OCI-LY1 (cell line): ENCODE data around the gene MRPL52.
A peak's percentile ranks its signal among the peaks of the same experiment; 100 is the strongest.

Source experiments
- CTCF ChIP-seq: fragments of 200-600 bp; sonication (generic), shearing (Covaris generic); IDR thresholded peaks from 2 replicates; pipeline ENCODE4 v1.5.1; 2017; ENCODE audit warnings: mild to moderate bottlenecking, antibody characterized with exemption, low read length, moderate library complexity, mixed read lengths
- EZH2 ChIP-seq: fragments of 200-600 bp; sonication (generic), shearing (Covaris generic); IDR thresholded peaks from 2 replicates; pipeline ENCODE4 v1.8.0; 2017; ENCODE audit warnings: borderline replicate concordance, mixed run types, mild to moderate bottlenecking, antibody characterized with exemption, low read length, moderate library complexity, mixed read lengths

GRCh38 chr14:22872033-22872832 lies 42.5 kb downstream of the MRPL52 start:
- peak; percentile 96 for TF ChIP-seq CTCF
- TF ChIP-seq EZH2 = no peak
